Neural progenitor cell (in vitro differentiated cells): ENCODE data around the gene SPDL1. TPM values are rescaled to one million over a fixed set of nuclear protein-coding genes. Genes with fewer than 3 reads are reported as not detected.
"Not testable (repeated sequence)": the region's sequence is repeated elsewhere in the genome, so short reads cannot be mapped to it uniquely, and the experiment has no call there.

ENCODE experiments used
- DNase-seq: peaks from one replicate; pipeline ENCODE4 v3.0.0-alpha.2; 2016; ENCODE audit warnings: low spot score
- H2AFZ ChIP-seq: fragments of 200-600 bp; sonication (generic); replicated peaks from 2 replicates; pipeline ENCODE4 v1.6.1; 2016; ENCODE audit warnings: antibody characterized with exemption
- H3F3A ChIP-seq: fragments of 200-600 bp; sonication (generic); 2 replicates; pipeline ENCODE4 v1.6.1; 2016; ENCODE audit warnings: antibody characterized with exemption, low read depth
- H3K27ac ChIP-seq: fragments of 200-600 bp; sonication (generic); 2 replicates; pipeline ENCODE4 v1.5.1; 2016; ENCODE audit warnings: mild to moderate bottlenecking
- H3K27me3 ChIP-seq: fragments of 200-600 bp; sonication (generic); 2 replicates; pipeline ENCODE4 v1.6.1; 2016; ENCODE audit warnings: mild to moderate bottlenecking, moderate library complexity
- H3K36me3 ChIP-seq: fragments of 200-600 bp; sonication (generic); 2 replicates; pipeline ENCODE4 v1.5.1; 2016
- H3K4me1 ChIP-seq: fragments of 200-600 bp; sonication (generic); 2 replicates; pipeline ENCODE4 v1.6.1; 2016; ENCODE audit warnings: mixed run types
- H3K4me2 ChIP-seq: fragments of 200-600 bp; sonication (generic); 2 replicates; pipeline ENCODE4 v1.6.1; 2016
- H3K4me3 ChIP-seq: fragments of 200-600 bp; sonication (generic); 2 replicates; pipeline ENCODE4 v1.5.1; 2016
- H3K79me2 ChIP-seq: fragments of 200-600 bp; sonication (generic); 2 replicates; pipeline ENCODE4 v1.6.1; 2016; ENCODE audit warnings: low read depth
- H3K9ac ChIP-seq: fragments of 200-600 bp; sonication (generic); 2 replicates; pipeline ENCODE4 v1.6.1; 2016
- H3K9me3 ChIP-seq: fragments of 200-600 bp; sonication (generic); 2 replicates; pipeline ENCODE4 v1.5.1; 2016; ENCODE audit warnings: low read depth
- H4K20me1 ChIP-seq: fragments of 200-600 bp; sonication (generic); 2 replicates; pipeline ENCODE4 v1.6.1; 2016; ENCODE audit warnings: low read depth
- H3K27ac Mint-ChIP-seq: 3 replicates; pipeline ENCODE4 v1.8.0; 2021; ENCODE audit warnings: mixed read lengths
- H3K27me3 Mint-ChIP-seq: 2 replicates; pipeline ENCODE4 v1.8.0; 2022; ENCODE audit warnings: low read depth, mild to moderate bottlenecking, inconsistent platforms, moderate library complexity, mixed read lengths; ENCODE audit not compliant: insufficient read depth
- H3K36me3 Mint-ChIP-seq: 3 replicates; pipeline ENCODE4 v1.8.0; 2021; ENCODE audit warnings: mixed read lengths
- H3K4me1 Mint-ChIP-seq: 3 replicates; pipeline ENCODE4 v1.8.0; 2021; ENCODE audit warnings: mixed read lengths
- H3K4me3 Mint-ChIP-seq: 3 replicates; pipeline ENCODE4 v1.8.0; 2021; ENCODE audit warnings: mild to moderate bottlenecking, moderate library complexity, mixed read lengths
- H3K9me3 Mint-ChIP-seq: 3 replicates; pipeline ENCODE4 v1.8.0; 2020; ENCODE audit warnings: mixed read lengths
- CTCF ChIP-seq: fragments of 200-600 bp; sonication (generic); IDR thresholded peaks from 2 replicates; pipeline ENCODE4 v1.5.1; 2017; ENCODE audit warnings: antibody characterized with exemption, mild to moderate bottlenecking
- EZH2 ChIP-seq: fragments of 200-600 bp; sonication (generic); IDR thresholded peaks from 2 replicates; pipeline ENCODE4 v1.6.1; 2017; ENCODE audit warnings: antibody characterized with exemption, mild to moderate bottlenecking, moderate library complexity
- EZH2phosphoT487 ChIP-seq: fragments of 200-600 bp; sonication (generic); IDR thresholded peaks from 2 replicates; pipeline ENCODE4 v1.6.1; 2017; ENCODE audit warnings: antibody characterized with exemption
- total RNA-seq: library from RNA; depleted of rRNA; stranded (reverse); fragments of >200 nt; gene quantifications from 2 replicates; pipeline ENCODE4 v1.2.3, GENCODE V29; 2015; ENCODE audit warnings: low replicate concordance

The SPDL1 gene
- total RNA-seq, 1 donor from 2014 or later, result 91.4 TPM

- no peaks in the 10 kb centered on the region for H3K4me1 Mint-ChIP-seq
- Histone ChIP-seq H2AFZ (no peak overlapping the region), H3F3A (no peaks in the 10 kb centered on the region), H3K79me2 (no peaks in the 10 kb centered on the region), H3K27ac (no peak overlapping the region), H3K36me3 (no peaks in the 10 kb centered on the region), H3K4me2 (no peak overlapping the region), H3K4me3 (no peak overlapping the region), H3K9me3 (no peaks in the 10 kb centered on the region), H3K4me1 (no peaks in the 10 kb centered on the region), H4K20me1 (no peaks in the 10 kb centered on the region), H3K27me3 (no peaks in the 10 kb centered on the region), H3K9ac (no peak overlapping the region)
- peaks cover 2% of the 10 kb centered on the region for H3K9me3 Mint-ChIP-seq
- H3K27me3 Mint-ChIP-seq, result no peaks in the 10 kb centered on the region
- no peak for TF ChIP-seq EZH2
- TF ChIP-seq CTCF, result no peak
- no peak for TF ChIP-seq EZH2phosphoT487
- peaks cover under 1% of the 10 kb centered on the region for H3K36me3 Mint-ChIP-seq
- no peak overlapping the region for H3K4me3 Mint-ChIP-seq
- H3K27ac Mint-ChIP-seq, result no peak overlapping the region
- DNase-seq, result no peak
Observed at GRCh38 chr5:169610606-169611005, 27.0 kb downstream of the SPDL1 start.

- H2AFZ ChIP-seq, result no peak overlapping the region
- H4K20me1 ChIP-seq, result no peaks in the 10 kb centered on the region
- H3K27me3 ChIP-seq, result no peaks in the 10 kb centered on the region
- Mint-ChIP-seq H3K4me3 (no peak overlapping the region), H3K27ac (no peak overlapping the region), H3K36me3 (no peaks in the 10 kb centered on the region), H3K9me3 (peaks cover 4% of the 10 kb centered on the region), H3K4me1 (no peaks in the 10 kb centered on the region), H3K27me3 (no peaks in the 10 kb centered on the region)
- H3K36me3 ChIP-seq, result no peaks in the 10 kb centered on the region
- H3K27ac ChIP-seq, result no peak overlapping the region
- no peak overlapping the region for H3K4me3 ChIP-seq
- TF ChIP-seq EZH2phosphoT487 (no peak), CTCF (no peak), EZH2 (no peak)
- no peaks in the 10 kb centered on the region for H3K79me2 ChIP-seq
- no peak overlapping the region for H3K4me2 ChIP-seq
- DNase-seq, result no peak
- no peak overlapping the region for H3K9ac ChIP-seq
- no peaks in the 10 kb centered on the region for H3F3A ChIP-seq
- no peaks in the 10 kb centered on the region for H3K4me1 ChIP-seq
- no peaks in the 10 kb centered on the region for H3K9me3 ChIP-seq
Observed at GRCh38 chr5:169615561-169615960, 32.0 kb downstream of the SPDL1 start.

- H3K27ac ChIP-seq, H3K4me2 ChIP-seq, H3K27me3 Mint-ChIP-seq, H3K27ac Mint-ChIP-seq, H3F3A ChIP-seq, H3K4me3 ChIP-seq, H3K79me2 ChIP-seq, H3K4me1 ChIP-seq, DNase-seq, H3K36me3 Mint-ChIP-seq, H3K27me3 ChIP-seq, H3K9me3 ChIP-seq, H2AFZ ChIP-seq, H3K36me3 ChIP-seq, H3K9ac ChIP-seq, H3K4me1 Mint-ChIP-seq, H4K20me1 ChIP-seq, H3K4me3 Mint-ChIP-seq: not testable (repeated sequence)
- H3K9me3 Mint-ChIP-seq, result peaks cover 12% of the 10 kb centered on the region
Observed at GRCh38 chr5:169624307-169624706, 40.7 kb downstream of the SPDL1 start.

GRCh38 chr5:169626779-169627178 lies 43.2 kb downstream of the SPDL1 start:
- no peaks in the 10 kb centered on the region for H3K9me3 ChIP-seq
- Mint-ChIP-seq H3K36me3 (no peaks in the 10 kb centered on the region), H3K9me3 (peaks cover 7% of the 10 kb centered on the region), H3K4me3 (no peak overlapping the region), H3K27me3 (no peaks in the 10 kb centered on the region), H3K4me1 (no peaks in the 10 kb centered on the region), H3K27ac (no peak overlapping the region)
- no peak for DNase-seq
- H4K20me1 ChIP-seq, result no peaks in the 10 kb centered on the region
- no peak overlapping the region for H2AFZ ChIP-seq
- no peak overlapping the region for H3K4me2 ChIP-seq
- H3K4me1 ChIP-seq, result no peaks in the 10 kb centered on the region
- no peak overlapping the region for H3K4me3 ChIP-seq
- H3K79me2 ChIP-seq, result no peaks in the 10 kb centered on the region
- no peaks in the 10 kb centered on the region for H3K27me3 ChIP-seq
- no peaks in the 10 kb centered on the region for H3F3A ChIP-seq
- no peak overlapping the region for H3K9ac ChIP-seq
- no peaks in the 10 kb centered on the region for H3K36me3 ChIP-seq
- TF ChIP-seq CTCF (no peak), EZH2 (no peak), EZH2phosphoT487 (no peak)
- H3K27ac ChIP-seq, result no peak overlapping the region
